Measurements from ENCODE around the gene CTSZ.

GRCh38 chr20:59051666-59052185, 44.7 kb upstream of the CTSZ start:
- TF ChIP-seq POLR2A (IDR thresholded peaks at IDR 0.05; ENCODE audit: low read depth, low read length) (no peak), PAX5 (IDR thresholded peaks at IDR 0.05; ENCODE audit: insufficient read depth, low read length, severe bottlenecking) (no peak), POU2F2 (IDR thresholded peaks at IDR 0.05; ENCODE audit: low read depth, low read length) (no peak), POLR2AphosphoS5 (IDR thresholded peaks at IDR 0.05; ENCODE audit: low read depth, low read length) (no peak), TAF1 (IDR thresholded peaks at IDR 0.05; ENCODE audit: low read depth, low read length) (no peak), SPI1 (IDR thresholded peaks at IDR 0.05; ENCODE audit: low read depth, low read length) (no peak)
